ENCODE data around the gene DNAJC8. TPM values are rescaled to one million over a fixed set of nuclear protein-coding genes. Genes with fewer than 3 reads are reported as not detected.

Gene DNAJC8
- total and polyA plus RNA-seq, 2 donors from 2014 or later: 71.7 to 110 TPM

DNA sequence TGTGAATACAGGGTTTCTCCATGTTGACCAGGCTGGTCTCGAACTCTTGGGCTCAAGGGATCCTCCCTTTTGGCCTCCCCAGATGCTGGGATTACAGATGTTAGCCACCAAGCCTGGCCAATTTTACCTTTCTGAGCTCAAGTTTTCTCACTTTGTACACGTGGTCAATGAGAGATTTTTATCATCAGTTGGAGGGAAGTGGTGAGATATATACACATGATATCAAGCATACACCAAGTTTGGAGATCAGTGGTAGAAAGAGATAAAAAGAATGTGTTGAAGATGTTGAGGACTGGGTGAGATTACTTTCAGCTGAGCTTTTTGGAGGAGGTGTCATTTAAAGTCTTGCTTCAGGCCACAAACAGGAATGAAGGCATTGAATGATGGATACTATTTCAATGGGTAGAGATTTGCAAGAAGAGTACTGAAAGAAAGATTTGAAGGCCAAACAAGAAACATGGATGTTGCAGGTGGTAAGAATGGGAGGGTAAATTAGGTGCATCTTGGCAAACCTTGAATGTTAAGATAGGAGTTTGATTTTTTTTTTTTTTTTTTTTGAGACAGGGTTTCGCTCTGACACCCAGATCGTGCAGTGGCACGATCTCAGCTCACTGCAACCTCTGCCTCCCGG, 23.5 kb upstream of the DNAJC8 start:
- FAIRE-seq (no peak), DNase-seq (no peak)
- Histone ChIP-seq H3K36me3 (ENCODE audit: control insufficient read depth in 2 of 3, insufficient read depth in 3 of 3, low read length in 3 of 3) (no peaks in the 10 kb centered on the region), H3K27ac (ENCODE audit: low read depth in 2 of 2, low read length in 2 of 2) (no peak overlapping the region), H3K9me3 (ENCODE audit: control insufficient read depth in 2 of 3, insufficient read depth in 1 of 3, low read length in 3 of 3) (no peaks in the 10 kb centered on the region), H3K4me3 (ENCODE audit: low read length in 3 of 3) (no peak overlapping the region), H3K9ac (ENCODE audit: low read length in 3 of 3) (no peak overlapping the region), H3K4me1 (ENCODE audit: control insufficient read depth in 2 of 3, insufficient read depth in 2 of 3, low read depth in 1 of 3, low read length in 3 of 3) (peaks cover 0 to 11% (median 1%) of the 10 kb centered on the region in 3 donors), H3K27me3 (ENCODE audit: control insufficient read depth, insufficient read depth, low read length) (no peaks in the 10 kb centered on the region)
- intact Hi-C loops (cut with DNase I): no loop called here
- no peak for TF ChIP-seq CTCF (IDR thresholded peaks at IDR 0.05; ENCODE audit: borderline replicate concordance, extremely low read depth, insufficient read depth)

GRCh38 chr1:28249866-28250295, 17.1 kb upstream of the DNAJC8 start:
- no peaks in the 10 kb centered on the region for H3K9me3 ChIP-seq (ENCODE audit: control insufficient read depth in 2 of 3, insufficient read depth in 1 of 3, low read length in 3 of 3)
- H3K27me3 ChIP-seq (ENCODE audit: control insufficient read depth, insufficient read depth, low read length): no peaks in the 10 kb centered on the region
- H3K36me3 ChIP-seq (ENCODE audit: control insufficient read depth in 2 of 3, insufficient read depth in 3 of 3, low read length in 3 of 3): no peaks in the 10 kb centered on the region
- no peak for TF ChIP-seq CTCF (IDR thresholded peaks at IDR 0.05; ENCODE audit: borderline replicate concordance, extremely low read depth, insufficient read depth)
- H3K4me1 ChIP-seq (ENCODE audit: control insufficient read depth in 2 of 3, insufficient read depth in 2 of 3, low read depth in 1 of 3, low read length in 3 of 3): peaks cover 4 to 17% (median 16%) of the 10 kb centered on the region in 3 donors
- H3K9ac ChIP-seq (ENCODE audit: low read length in 3 of 3): no peak overlapping the region
- intact Hi-C loops (cut with DNase I): no loop called here
- FAIRE-seq (no peak), DNase-seq (no peak)
- H3K27ac ChIP-seq (ENCODE audit: low read depth in 2 of 2, low read length in 2 of 2): peak overlapping the region in 1 of 2 donors; percentile 30
- H3K4me3 ChIP-seq (ENCODE audit: low read length in 3 of 3): no peak overlapping the region

GRCh38 chr1:28249013-28249865, 16.4 kb upstream of the DNAJC8 start:
- intact Hi-C loops (cut with DNase I): no loop called here
- FAIRE-seq: no peak
- peak overlapping the region; percentile 71 to 82 for H3K27ac ChIP-seq (ENCODE audit: low read depth in 2 of 2, low read length in 2 of 2)

More at GRCh38 chr1:28249013-28249865, 16.4 kb upstream of the DNAJC8 start:
- H3K4me1 ChIP-seq (ENCODE audit: control insufficient read depth in 2 of 3, insufficient read depth in 2 of 3, low read depth in 1 of 3, low read length in 3 of 3): peaks cover 4 to 23% (median 19%) of the 10 kb centered on the region in 3 donors
- no peaks in the 10 kb centered on the region for H3K36me3 ChIP-seq (ENCODE audit: control insufficient read depth in 2 of 3, insufficient read depth in 3 of 3, low read length in 3 of 3)
- no peaks in the 10 kb centered on the region for H3K27me3 ChIP-seq (ENCODE audit: control insufficient read depth, insufficient read depth, low read length)
- TF ChIP-seq CTCF (IDR thresholded peaks at IDR 0.05; ENCODE audit: borderline replicate concordance, extremely low read depth, insufficient read depth): no peak
- H3K9me3 ChIP-seq (ENCODE audit: control insufficient read depth in 2 of 3, insufficient read depth in 1 of 3, low read length in 3 of 3): no peaks in the 10 kb centered on the region
- peak in 2 of 5 donors; percentile 60 to 83 for DNase-seq
- peak overlapping the region; percentile 37 to 63 (median 40) for H3K4me3 ChIP-seq (ENCODE audit: low read length in 3 of 3)
- no peak overlapping the region for H3K9ac ChIP-seq (ENCODE audit: low read length in 3 of 3)

Data from kidney (tissue), 14 donors.